GM18907 (cell line): ENCODE measurements around the gene FGD4.

Source experiments
- ATAC-seq: cut with Tn5 transposase; IDR thresholded peaks from one replicate; pipeline ENCODE4 v1.9.1; 2021; ENCODE audit warnings: mild to moderate bottlenecking, moderate library complexity; ENCODE audit not compliant: unreplicated experiment

Gene FGD4

GRCh38 chr12:32399370-32400113 is at the start of gene FGD4:
FGD4 (plus strand) TSS chr12:32399558.
- peak; percentile 94 for ATAC-seq

DNA sequence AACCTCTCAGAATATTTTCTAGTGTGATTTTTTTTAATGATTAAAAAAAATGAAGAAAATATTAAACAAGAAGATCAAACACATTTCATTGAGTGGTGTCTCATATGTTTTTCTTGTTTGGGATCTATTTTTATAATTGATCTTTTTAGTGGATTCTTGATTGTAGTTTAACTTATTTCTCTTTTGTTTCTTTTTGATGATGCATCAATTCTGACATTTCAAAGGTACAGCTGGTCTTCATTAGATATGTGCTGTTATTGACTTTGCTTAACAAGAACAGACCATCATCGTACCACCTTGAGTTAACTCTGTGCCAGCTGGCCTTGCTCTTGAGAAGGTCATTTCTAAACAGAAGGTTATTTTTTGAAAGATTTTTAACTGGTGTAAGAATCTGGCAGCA is 45.8 kb upstream of the FGD4 start:
- no peak for ATAC-seq

- no peak for ATAC-seq
These were observed 41.6 kb upstream of the FGD4 start for GRCh38 chr12:32357601-32358249.

- ATAC-seq: no peak
These were observed 38.4 kb upstream of the FGD4 start for GRCh38 chr12:32360956-32361355.

DNA sequence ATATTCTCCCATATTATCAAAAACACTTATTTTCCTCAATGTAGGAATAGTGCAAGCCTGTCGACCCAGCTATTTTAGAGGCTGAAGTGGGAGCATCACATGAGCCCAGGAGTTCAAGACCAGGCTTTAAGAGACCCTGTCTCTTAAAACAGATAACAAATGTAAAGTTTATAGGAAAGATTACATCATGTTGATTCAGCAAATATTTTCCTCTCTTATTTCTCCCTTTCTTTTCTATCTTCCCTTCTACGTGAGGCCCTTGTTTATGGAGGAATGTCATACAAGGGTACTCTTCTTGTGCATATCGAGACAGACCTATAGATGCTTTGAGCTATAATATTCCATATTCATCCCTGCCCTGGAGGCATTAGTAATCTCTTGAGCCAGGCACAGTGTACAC is 36.5 kb upstream of the FGD4 start:
- ATAC-seq: no peak

DNA sequence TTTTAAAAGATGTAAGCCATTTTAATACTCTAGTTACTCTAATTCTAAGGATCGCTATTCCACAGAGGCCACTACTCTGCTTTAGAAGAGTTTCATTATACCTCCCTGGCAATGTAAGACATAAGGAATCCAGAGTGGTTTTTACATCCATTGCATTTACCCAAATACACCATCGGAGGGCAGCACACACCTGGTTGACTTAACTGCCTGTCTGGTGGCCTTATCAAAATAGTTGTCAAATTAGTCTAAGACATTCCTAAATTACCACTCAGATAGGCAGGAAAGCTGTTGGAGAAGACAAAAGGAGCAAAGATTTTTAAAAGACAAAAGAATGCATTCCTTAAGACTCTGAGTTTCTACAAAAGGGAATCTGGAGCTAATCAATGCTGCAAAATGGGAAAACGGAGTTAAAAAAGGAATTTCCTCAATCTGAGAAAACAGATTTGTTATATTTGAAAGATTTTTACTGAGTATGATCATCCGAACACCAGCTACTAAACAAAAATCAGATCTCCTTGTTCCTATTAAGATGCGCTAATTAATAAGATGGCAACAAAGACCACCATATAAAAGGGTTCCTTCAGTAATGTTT is 33.8 kb upstream of the FGD4 start:
- peak; percentile 61 for ATAC-seq

- ATAC-seq: no peak
These were observed 32.6 kb upstream of the FGD4 start for GRCh38 chr12:32366714-32367113.

- ATAC-seq: no peak
These were observed 32.0 kb upstream of the FGD4 start for GRCh38 chr12:32367381-32367780.

GRCh38 chr12:32369202-32369601 is 30.2 kb upstream of the FGD4 start:
- ATAC-seq: no peak

- ATAC-seq: no peak
These were observed 21.9 kb upstream of the FGD4 start for GRCh38 chr12:32377344-32378055.

- ATAC-seq: no peak
These were observed 20.1 kb upstream of the FGD4 start for GRCh38 chr12:32379213-32379612.

GRCh38 chr12:32379667-32380066 is 19.7 kb upstream of the FGD4 start:
- ATAC-seq: no peak

GRCh38 chr12:32382226-32382625 is 17.1 kb upstream of the FGD4 start:
- ATAC-seq: no peak

DNA sequence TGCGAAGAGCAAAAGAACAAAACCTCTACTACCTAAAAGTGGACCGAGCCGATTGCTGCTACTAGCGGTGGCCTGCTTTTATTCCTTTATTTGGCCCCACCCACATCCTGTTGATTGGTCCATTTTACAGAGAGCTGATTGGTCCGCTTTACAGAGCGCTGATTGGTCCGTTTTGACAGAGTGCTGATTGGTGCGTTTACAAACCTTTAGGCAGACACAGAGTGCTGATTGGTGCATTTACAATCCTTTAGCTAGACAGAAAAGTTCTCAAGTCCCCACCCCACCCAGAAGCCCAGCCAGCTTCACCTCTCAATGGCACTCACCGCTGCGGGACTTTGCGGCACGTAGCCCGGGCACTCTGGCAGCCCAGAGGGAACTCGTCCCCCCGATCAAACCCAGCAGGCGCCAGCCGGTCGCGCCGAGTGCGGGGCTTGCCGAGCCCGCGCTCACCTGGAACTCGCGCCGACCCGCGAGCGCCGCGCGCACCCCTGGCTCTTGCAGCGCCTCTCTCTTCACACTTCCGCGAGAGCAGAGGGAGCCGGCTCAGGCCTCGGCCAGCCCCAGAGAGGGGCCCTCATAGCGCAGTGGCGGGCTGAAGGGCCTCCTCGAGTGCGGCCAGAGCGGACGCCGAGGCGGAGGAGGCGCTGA is 8.7 kb upstream of the FGD4 start:
- peak; percentile 44 for ATAC-seq

- no peak for ATAC-seq
These were observed 4.3 kb upstream of the FGD4 start for GRCh38 chr12:32395026-32395425.

GRCh38 chr12:32397696-32398095 is 1.7 kb upstream of the FGD4 start:
- no peak for ATAC-seq

GRCh38 chr12:32398181-32398580 is 1.2 kb upstream of the FGD4 start:
- no peak for ATAC-seq

GRCh38 chr12:32398816-32399369 is 465 bp upstream of the FGD4 start:
- ATAC-seq: no peak

- no peak for ATAC-seq
These were observed 835 bp downstream of the FGD4 start for GRCh38 chr12:32400114-32400672.

DNA sequence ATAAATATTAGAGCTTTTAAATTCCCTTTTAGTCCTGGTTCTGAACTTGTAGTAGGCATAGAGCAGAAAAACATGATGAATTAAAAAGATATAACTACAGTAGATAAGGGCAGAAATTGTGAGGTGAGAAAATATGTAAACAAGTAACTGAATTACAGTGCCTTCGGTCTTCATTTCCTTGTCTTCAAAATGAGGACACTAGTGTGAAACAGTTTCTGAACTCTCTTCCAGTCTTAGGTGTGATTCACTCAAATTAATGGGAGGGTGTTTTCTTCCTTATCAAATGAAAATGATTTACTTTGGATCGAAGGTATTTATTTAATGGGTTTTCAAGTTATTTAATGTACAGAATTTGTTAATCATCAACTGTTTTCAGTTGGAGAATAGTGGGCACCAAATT is 1.5 kb downstream of the FGD4 start:
- ATAC-seq: no peak
